ENCODE measurements around the gene LRRC51.

LRRC51 gene, protein sequence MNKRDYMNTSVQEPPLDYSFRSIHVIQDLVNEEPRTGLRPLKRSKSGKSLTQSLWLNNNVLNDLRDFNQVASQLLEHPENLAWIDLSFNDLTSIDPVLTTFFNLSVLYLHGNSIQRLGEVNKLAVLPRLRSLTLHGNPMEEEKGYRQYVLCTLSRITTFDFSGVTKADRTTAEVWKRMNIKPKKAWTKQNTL

DNA sequence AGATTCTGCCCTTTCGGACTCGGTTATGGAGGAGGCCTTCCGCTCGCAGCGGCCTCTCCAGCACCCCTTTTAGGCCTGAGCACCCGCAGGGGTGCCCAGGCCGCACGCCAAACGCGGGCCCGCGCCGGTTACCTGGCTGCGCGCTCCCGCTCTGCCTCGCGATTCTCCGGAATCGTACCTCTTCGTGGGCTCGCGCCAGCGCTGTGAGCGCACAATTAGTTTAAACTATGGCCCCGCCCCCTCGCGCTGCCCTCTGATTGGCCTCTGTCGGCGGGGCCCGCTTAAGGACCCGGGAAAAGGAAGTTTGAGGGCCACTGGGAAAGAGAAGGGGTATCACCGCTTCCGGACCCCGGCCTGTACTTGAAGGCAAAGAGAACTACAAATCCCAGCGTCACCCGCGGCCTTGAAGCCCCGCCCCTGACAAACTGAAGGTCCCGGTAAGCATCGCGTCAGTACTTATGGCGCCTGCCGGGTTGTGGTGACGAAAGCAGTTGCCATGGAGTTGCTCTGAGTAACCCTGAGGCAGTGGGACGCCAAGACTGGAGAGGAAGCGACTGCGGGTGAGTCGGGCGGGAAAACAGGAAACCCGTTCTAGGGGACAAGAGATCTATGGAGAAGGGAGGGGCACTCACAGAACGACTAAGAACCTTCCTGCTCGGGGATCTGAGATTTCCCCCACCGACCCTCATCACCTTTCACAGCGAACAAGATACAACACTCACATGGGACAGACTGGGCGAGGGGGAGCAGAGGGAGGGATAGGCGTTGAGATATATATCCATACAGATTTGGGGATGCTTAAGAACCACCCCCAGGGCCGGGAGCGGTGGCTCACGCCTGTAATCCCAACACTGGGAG is at the start of gene LRRC51, which contains the start of gene NUMA1:
Gene LRRC51 (plus strand): TSS at position 525 of the 858 bp plus-strand sequence. CDS start 8,234 bp downstream, outside the sequence.
Gene NUMA1 (minus strand): TSS at position 217 of the 858 bp plus-strand sequence. CDS start 44,599 bp downstream, outside the sequence.
- no peaks in the 10 kb centered on the region for H3K36me3 ChIP-seq (ENCODE audit: control insufficient read depth, insufficient read depth, low read length)
- peak within 1 kb of the TSS; percentile 83 for H3K4me3 ChIP-seq (ENCODE audit: low read length)
- H3K27ac ChIP-seq (ENCODE audit: low read depth, low read length): peak within 1 kb of the TSS; percentile 84
- H3K27me3 ChIP-seq (ENCODE audit: control insufficient read depth, insufficient read depth, low read length): no peaks in the 10 kb centered on the region
- H3K4me1 ChIP-seq (ENCODE audit: control insufficient read depth, insufficient read depth, low read length): peaks cover 3% of the 10 kb centered on the region
- H3K9ac ChIP-seq (ENCODE audit: low read length): peak within 1 kb of the TSS; percentile 16

DNA sequence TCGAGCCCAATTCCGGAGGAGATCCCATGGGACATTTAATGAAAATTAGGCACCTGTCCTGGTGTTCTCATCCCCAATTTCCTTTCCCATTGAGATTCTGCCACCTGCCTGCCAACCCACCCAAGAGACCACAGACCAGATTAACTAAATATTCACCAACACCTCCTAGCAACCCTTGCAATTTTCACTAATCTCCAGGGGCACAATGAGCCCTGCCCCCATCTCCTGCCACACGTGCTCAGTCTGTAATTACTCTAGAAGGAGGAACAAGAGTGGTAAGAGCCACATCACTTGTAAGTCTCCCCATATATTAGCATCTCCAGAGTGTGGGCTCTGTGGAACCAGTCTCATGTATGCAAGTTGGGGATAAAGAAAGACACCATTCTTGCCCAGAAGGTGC is 44.0 kb upstream of the LRRC51 start:
- H3K36me3 ChIP-seq (ENCODE audit: control insufficient read depth, insufficient read depth, low read length): peaks cover 3% of the 10 kb centered on the region
- no peak overlapping the region for H3K9ac ChIP-seq (ENCODE audit: low read length)
- no peaks in the 10 kb centered on the region for H3K27me3 ChIP-seq (ENCODE audit: control insufficient read depth, insufficient read depth, low read length)
- no peak overlapping the region for H3K4me3 ChIP-seq (ENCODE audit: low read length)
- no peak overlapping the region for H3K27ac ChIP-seq (ENCODE audit: low read depth, low read length)
- H3K4me1 ChIP-seq (ENCODE audit: control insufficient read depth, insufficient read depth, low read length): peaks cover 28% of the 10 kb centered on the region

DNA sequence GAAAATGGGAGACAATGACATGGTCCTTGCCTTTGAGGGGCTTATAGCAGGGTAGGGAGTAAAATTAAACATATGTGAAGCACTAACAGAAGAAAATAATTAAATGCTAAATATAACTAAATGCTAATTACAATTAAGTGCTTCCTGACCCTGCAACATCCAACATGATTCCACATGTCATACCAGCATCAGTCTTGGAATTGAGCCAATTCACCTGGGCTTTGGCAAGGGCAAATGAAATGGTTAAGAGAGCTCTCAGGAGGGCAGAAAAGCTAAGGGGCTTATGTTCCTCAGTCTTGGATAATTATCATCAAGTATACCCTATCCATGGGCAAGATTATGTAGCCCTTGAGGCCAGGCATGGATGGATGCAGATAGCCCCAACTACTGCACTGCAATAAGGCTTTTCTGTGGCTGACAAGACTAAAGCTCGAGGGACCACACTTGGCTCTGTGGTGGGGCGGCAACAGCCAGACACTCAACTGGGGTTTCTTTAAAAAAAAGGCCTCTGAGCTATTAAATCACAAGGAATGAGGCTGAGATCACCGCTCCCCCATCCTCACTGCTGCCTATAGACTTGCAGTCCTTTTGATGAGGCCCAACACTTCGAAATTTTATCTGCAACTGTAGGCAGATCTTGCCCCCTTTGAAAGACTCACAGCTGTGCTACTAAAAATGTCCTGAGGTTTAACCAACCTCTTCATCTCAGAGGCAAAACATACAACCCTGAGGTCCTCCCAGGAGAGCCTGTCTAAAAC is 42.9 kb upstream of the LRRC51 start:
- H3K9ac ChIP-seq (ENCODE audit: low read length): no peak overlapping the region
- peak overlapping the region; percentile 99 for H3K27ac ChIP-seq (ENCODE audit: low read depth, low read length)
- no peaks in the 10 kb centered on the region for H3K27me3 ChIP-seq (ENCODE audit: control insufficient read depth, insufficient read depth, low read length)
- peaks cover 35% of the 10 kb centered on the region for H3K4me1 ChIP-seq (ENCODE audit: control insufficient read depth, insufficient read depth, low read length)
- H3K4me3 ChIP-seq (ENCODE audit: low read length): peak overlapping the region; percentile 42
- peaks cover 3% of the 10 kb centered on the region for H3K36me3 ChIP-seq (ENCODE audit: control insufficient read depth, insufficient read depth, low read length)

DNA sequence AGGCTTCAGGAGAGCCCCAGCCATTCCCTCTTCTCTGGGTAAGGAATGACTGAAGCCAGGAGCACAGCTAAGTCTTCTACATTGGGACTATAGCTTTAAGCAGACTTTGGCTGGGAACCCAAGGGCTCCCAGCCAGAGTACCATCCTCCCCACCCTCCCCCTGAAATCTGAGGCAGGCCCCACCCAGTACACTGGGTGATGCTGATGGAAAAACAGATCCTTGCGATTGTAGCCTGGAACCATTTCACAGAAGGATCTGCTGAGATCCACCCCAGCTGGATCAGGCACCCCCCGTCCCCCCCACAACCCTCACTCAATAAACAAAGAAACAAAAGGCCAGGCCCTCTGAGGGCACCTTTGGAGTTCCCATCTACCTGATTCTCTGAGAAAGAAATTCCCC is 42.2 kb upstream of the LRRC51 start:
- Histone ChIP-seq H3K36me3 (ENCODE audit: control insufficient read depth, insufficient read depth, low read length) (peaks cover 3% of the 10 kb centered on the region), H3K4me1 (ENCODE audit: control insufficient read depth, insufficient read depth, low read length) (peaks cover 38% of the 10 kb centered on the region), H3K27ac (ENCODE audit: low read depth, low read length) (peak overlapping the region; percentile 99), H3K9ac (ENCODE audit: low read length) (peak overlapping the region; percentile 19), H3K4me3 (ENCODE audit: low read length) (peak overlapping the region; percentile 76), H3K27me3 (ENCODE audit: control insufficient read depth, insufficient read depth, low read length) (no peaks in the 10 kb centered on the region)

DNA sequence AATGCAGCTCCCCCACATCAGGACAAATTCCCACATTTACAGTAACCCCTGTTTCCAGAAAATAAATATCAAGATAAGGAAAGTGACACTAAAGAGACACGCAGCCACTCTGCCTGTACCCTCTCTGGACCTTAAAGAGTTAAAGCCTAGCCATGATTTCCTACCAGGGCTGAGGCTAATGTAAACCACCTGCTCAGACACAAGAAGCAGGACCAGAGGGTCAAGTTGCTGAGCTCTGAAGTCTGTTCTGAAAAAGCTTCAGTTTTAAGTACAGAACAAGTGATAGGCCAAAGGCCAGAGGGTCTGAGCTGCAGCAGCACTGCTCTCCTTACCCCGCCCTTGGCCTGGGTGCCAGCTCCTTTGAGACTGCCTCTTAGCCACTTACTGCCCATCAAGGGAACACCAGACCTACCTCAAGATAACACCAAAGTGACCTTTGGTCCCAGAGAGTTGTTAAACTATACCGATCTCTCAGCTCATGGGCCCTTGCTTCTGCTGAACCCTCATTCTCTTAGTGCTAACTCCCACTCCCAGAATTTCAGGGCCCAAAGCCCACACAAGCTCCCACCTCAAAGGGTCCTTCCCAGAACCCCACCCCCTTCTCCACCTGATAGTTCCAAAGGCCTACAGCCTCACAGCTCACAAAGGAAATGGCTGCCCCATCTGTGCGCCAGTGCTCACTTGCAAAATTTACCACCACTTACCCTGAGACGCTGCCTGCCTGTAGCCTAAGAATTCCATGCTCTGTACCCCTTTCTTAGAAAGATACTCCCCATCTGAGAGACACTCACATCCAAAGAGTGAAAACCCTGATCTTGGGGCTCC is 41.4 kb upstream of the LRRC51 start:
- peaks cover 43% of the 10 kb centered on the region for H3K4me1 ChIP-seq (ENCODE audit: control insufficient read depth, insufficient read depth, low read length)
- peak overlapping the region; percentile 99 for H3K27ac ChIP-seq (ENCODE audit: low read depth, low read length)

DNA sequence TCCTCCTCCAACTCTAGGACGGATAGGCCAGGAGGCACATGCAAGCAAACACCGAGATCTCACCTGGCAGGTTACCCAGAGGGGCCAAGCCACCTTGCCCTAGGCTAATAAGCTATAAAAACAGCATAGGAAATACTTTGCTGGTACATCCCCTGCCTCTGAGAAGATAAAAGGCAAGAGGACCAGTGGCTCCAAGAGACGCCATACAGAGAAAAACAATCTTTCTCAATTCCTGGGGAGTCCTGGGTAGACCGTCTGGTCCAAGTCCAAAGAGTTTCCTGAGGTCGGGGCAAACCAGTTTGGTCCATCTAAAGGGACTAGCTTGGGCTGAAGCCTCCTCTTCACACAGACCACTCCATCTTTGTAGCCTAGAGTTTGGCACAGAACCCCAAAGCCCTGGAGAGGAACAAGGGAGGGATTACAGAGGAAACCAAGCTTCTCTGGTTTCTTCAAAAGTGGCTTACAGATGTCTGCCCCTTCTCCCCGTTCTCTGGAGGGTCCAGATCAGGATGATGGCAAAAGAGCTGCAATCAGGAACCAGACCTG is 40.7 kb upstream of the LRRC51 start:
- Histone ChIP-seq H3K36me3 (ENCODE audit: control insufficient read depth, insufficient read depth, low read length) (peaks cover 1% of the 10 kb centered on the region), H3K27ac (ENCODE audit: low read depth, low read length) (peak overlapping the region; percentile 99), H3K27me3 (ENCODE audit: control insufficient read depth, insufficient read depth, low read length) (no peaks in the 10 kb centered on the region), H3K4me1 (ENCODE audit: control insufficient read depth, insufficient read depth, low read length) (peaks cover 43% of the 10 kb centered on the region), H3K9ac (ENCODE audit: low read length) (peak overlapping the region; percentile 39), H3K4me3 (ENCODE audit: low read length) (peak overlapping the region; percentile 76)

More for the DNA sequence above, 41.4 kb upstream of the LRRC51 start:
- Histone ChIP-seq H3K36me3 (ENCODE audit: control insufficient read depth, insufficient read depth, low read length) (peaks cover 3% of the 10 kb centered on the region), H3K27me3 (ENCODE audit: control insufficient read depth, insufficient read depth, low read length) (no peaks in the 10 kb centered on the region), H3K4me3 (ENCODE audit: low read length) (peak overlapping the region; percentile 76), H3K9ac (ENCODE audit: low read length) (peak overlapping the region; percentile 39)

DNA sequence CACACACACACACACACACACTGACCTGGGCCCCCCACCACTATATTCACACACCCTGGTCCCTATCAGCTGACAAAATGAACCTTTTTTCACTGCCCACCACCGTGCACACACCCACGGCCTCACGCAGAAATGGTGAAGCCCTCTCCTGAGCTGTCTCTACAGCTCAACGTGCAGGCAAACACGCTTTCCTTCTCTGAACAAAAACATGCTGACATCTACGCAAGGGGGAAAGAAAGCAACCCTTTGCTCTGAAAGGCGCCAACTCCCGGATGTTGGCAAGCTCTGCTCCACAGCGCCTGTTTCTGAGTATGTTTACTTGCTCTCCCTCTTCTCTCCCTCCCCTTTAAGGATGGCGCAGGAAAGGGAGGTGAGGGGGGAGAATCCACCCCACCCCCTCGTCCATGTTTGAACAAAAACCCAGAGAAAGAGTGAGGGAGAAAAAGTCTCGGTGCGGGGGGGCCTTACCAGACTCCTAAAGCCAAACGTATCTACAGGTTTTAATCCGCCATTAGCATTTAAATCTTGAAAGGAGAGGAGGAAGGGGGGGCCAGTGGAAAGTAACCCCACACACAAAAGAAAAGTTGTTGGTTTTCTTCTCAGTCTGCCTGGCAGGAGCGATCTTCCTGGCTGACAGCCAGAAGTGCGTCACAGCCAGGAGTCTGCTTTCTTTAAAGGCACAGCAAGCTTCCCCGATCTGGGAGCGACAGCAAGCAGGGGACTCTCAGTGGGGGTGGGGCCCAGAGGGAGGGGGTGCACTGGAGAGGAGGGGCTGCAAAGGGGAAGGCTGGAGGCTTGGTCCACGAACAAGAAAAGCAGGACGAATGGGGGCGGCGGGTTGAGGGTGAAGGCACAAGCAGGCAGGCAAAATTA is 39.9 kb upstream of the LRRC51 start:
- Histone ChIP-seq H3K4me3 (ENCODE audit: low read length) (peak overlapping the region; percentile 76), H3K4me1 (ENCODE audit: control insufficient read depth, insufficient read depth, low read length) (peaks cover 44% of the 10 kb centered on the region), H3K9ac (ENCODE audit: low read length) (peak overlapping the region; percentile 83), H3K27me3 (ENCODE audit: control insufficient read depth, insufficient read depth, low read length) (no peaks in the 10 kb centered on the region), H3K36me3 (ENCODE audit: control insufficient read depth, insufficient read depth, low read length) (no peaks in the 10 kb centered on the region), H3K27ac (ENCODE audit: low read depth, low read length) (peak overlapping the region; percentile 99)

DNA sequence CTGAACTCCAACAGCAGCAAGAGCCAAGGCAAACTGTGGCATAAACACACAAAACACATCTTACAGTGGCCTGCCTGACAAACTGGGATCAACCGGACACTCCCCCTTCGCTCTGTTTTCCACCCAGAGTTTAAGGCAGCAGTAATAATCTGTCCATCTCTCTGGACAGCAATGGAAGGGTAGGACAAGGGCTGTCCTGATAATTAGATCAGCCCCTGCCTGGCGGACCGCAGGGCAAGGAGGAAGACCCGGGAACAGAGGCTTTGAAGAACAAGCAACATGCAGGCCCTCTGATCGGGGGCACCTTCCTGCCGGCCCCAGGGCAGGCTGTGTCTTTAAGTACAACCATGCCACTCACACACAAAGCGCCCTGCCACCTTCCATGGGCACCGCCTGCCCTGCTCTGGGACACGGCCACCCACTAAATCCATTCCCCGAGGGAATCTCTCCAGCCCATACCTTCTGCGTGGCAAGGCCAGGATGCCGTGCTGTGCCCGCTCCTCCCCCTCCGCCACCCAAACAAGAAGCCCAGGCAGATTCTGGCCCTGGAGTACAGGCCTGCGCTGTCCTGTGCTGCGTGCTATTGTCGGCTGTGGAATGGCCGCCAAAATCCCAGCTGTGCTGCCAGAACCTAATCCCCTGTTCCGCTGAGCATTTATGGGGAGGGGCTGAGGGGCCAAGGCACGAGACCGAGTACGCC is 39.1 kb upstream of the LRRC51 start:
- Histone ChIP-seq H3K9ac (ENCODE audit: low read length) (peak overlapping the region; percentile 83), H3K36me3 (ENCODE audit: control insufficient read depth, insufficient read depth, low read length) (no peaks in the 10 kb centered on the region), H3K4me3 (ENCODE audit: low read length) (peak overlapping the region; percentile 76), H3K27ac (ENCODE audit: low read depth, low read length) (peak overlapping the region; percentile 99), H3K27me3 (ENCODE audit: control insufficient read depth, insufficient read depth, low read length) (no peaks in the 10 kb centered on the region), H3K4me1 (ENCODE audit: control insufficient read depth, insufficient read depth, low read length) (peaks cover 42% of the 10 kb centered on the region)

DNA sequence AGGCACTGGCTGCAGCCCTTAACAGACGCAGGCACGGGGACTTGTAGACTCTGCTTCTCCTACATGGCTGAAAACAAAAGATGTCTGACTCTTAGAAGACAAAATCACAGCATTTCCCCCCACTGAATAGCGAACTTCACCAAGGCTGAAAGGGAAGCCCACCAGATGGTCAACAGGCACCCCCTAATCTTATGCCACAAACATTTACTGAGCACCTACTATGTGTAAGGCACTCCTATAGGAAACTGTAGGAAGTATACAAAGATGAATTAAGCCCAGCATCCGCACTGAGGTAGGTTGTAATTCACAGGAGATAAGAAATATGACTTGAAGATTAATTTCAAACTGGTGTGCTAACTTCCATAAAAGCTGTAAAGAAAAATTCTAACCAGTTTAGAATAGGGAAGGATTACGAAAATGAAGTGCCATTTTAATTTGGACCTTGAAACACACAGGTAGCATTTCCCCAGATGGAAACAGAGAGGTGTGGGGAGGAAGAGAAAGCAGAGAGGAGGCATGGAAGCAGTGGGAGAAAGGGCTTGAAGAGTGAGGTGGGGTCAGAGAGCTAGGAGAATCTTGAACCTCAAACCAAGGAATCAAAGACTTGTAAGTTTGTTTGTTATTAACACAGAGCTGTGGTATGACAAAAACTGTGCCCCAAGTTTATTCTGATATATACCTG is 38.4 kb upstream of the LRRC51 start:
- peak overlapping the region; percentile 83 for H3K9ac ChIP-seq (ENCODE audit: low read length)
- H3K27ac ChIP-seq (ENCODE audit: low read depth, low read length): peak overlapping the region; percentile 99
- H3K27me3 ChIP-seq (ENCODE audit: control insufficient read depth, insufficient read depth, low read length): no peaks in the 10 kb centered on the region
- no peaks in the 10 kb centered on the region for H3K36me3 ChIP-seq (ENCODE audit: control insufficient read depth, insufficient read depth, low read length)
- H3K4me3 ChIP-seq (ENCODE audit: low read length): peak overlapping the region; percentile 76
- peaks cover 39% of the 10 kb centered on the region for H3K4me1 ChIP-seq (ENCODE audit: control insufficient read depth, insufficient read depth, low read length)

DNA sequence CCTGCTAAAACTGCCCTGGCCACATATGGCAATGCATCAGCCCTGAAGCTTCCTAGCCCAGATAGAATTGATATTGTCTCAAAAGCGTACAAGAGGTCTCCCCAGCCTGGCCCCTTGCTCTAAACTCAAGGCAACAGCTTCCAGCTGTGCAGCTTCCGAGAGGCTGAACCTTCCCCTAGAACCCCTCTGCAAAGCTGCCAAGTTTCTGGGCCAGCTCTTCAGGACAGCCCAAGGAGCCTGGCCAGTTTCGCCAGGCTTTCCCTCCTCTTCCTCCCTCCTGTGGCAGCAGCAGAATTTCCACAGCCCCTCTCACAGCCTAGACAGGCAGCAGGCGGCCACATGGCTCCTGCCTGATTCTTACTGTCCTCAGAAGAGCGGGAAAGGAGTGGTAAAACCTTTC is 34.8 kb upstream of the LRRC51 start:
- Histone ChIP-seq H3K27ac (ENCODE audit: low read depth, low read length) (peak overlapping the region; percentile 66), H3K4me3 (ENCODE audit: low read length) (peak overlapping the region; percentile 27), H3K9ac (ENCODE audit: low read length) (no peak overlapping the region), H3K36me3 (ENCODE audit: control insufficient read depth, insufficient read depth, low read length) (no peaks in the 10 kb centered on the region), H3K27me3 (ENCODE audit: control insufficient read depth, insufficient read depth, low read length) (no peaks in the 10 kb centered on the region), H3K4me1 (ENCODE audit: control insufficient read depth, insufficient read depth, low read length) (peaks cover 22% of the 10 kb centered on the region)
